ENCODE measurements around the gene PEX5.

PEX5 gene

GRCh38 chr12:7152818-7153217, 36.7 kb upstream of the PEX5 start:
- no peaks in the 10 kb centered on the region for H3K9me3 ChIP-seq (ENCODE audit: low read length)
- no peak overlapping the region for H2AFZ ChIP-seq (ENCODE audit: low read length)
- H3K9ac ChIP-seq (ENCODE audit: low read length) = no peak overlapping the region
- no peak overlapping the region for H3K27ac ChIP-seq (ENCODE audit: low read depth, low read length, poor library complexity, severe bottlenecking)
- H3K4me3 ChIP-seq (ENCODE audit: low read depth, low read length, poor library complexity, severe bottlenecking) = no peak overlapping the region
- H4K20me1 ChIP-seq (ENCODE audit: insufficient read depth, low read length) = no peaks in the 10 kb centered on the region
- no peaks in the 10 kb centered on the region for H3K27me3 ChIP-seq (ENCODE audit: insufficient read depth, low read length)
- H3K4me1 ChIP-seq (ENCODE audit: insufficient read depth, low read length, severe bottlenecking) = no peaks in the 10 kb centered on the region
- no peaks in the 10 kb centered on the region for H3K36me3 ChIP-seq (ENCODE audit: insufficient read depth, low read length)
- H3F3A ChIP-seq (ENCODE audit: insufficient read depth, low read length) = no peaks in the 10 kb centered on the region
- H3K4me2 ChIP-seq (ENCODE audit: low read length) = no peak overlapping the region
- no peaks in the 10 kb centered on the region for H3K9me2 ChIP-seq (ENCODE audit: low read depth, low read length)
- TF ChIP-seq EZH2 (IDR thresholded peaks at IDR 0.05; ENCODE audit: borderline replicate concordance, low read length) = no peak
- H3K79me2 ChIP-seq (ENCODE audit: insufficient read depth, low read length) = no peaks in the 10 kb centered on the region

DNA sequence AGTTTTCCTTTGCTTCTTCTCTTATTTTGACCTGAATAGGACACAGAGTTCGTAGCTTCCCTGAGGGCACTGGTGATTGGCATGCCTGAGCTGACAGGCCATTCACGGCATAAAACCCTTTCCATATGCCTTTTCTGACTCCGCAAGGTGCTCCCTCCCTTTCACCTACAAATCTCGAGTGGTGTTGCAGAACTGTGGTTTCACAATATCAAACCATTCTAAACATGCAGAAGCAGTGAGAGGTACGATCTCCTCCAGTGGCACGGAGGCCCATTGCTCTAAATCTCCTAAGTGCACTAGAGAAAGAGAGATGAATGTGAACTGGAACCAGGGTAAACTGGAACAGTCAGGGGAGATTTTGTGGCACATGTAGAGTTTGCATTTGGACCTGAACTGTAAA, 35.4 kb upstream of the PEX5 start:
- Histone ChIP-seq H3K9ac (ENCODE audit: low read length) (no peak overlapping the region), H3K27me3 (ENCODE audit: insufficient read depth, low read length) (no peaks in the 10 kb centered on the region), H4K20me1 (ENCODE audit: insufficient read depth, low read length) (no peaks in the 10 kb centered on the region), H3K79me2 (ENCODE audit: insufficient read depth, low read length) (no peaks in the 10 kb centered on the region), H3F3A (ENCODE audit: insufficient read depth, low read length) (no peaks in the 10 kb centered on the region), H3K9me2 (ENCODE audit: low read depth, low read length) (no peaks in the 10 kb centered on the region), H3K9me3 (ENCODE audit: low read length) (no peaks in the 10 kb centered on the region), H3K27ac (ENCODE audit: low read depth, low read length, poor library complexity, severe bottlenecking) (no peak overlapping the region), H2AFZ (ENCODE audit: low read length) (no peak overlapping the region), H3K4me3 (ENCODE audit: low read depth, low read length, poor library complexity, severe bottlenecking) (no peak overlapping the region), H3K4me1 (ENCODE audit: insufficient read depth, low read length, severe bottlenecking) (no peaks in the 10 kb centered on the region), H3K4me2 (ENCODE audit: low read length) (no peak overlapping the region), H3K36me3 (ENCODE audit: insufficient read depth, low read length) (no peaks in the 10 kb centered on the region)
- TF ChIP-seq, protein P1, sequence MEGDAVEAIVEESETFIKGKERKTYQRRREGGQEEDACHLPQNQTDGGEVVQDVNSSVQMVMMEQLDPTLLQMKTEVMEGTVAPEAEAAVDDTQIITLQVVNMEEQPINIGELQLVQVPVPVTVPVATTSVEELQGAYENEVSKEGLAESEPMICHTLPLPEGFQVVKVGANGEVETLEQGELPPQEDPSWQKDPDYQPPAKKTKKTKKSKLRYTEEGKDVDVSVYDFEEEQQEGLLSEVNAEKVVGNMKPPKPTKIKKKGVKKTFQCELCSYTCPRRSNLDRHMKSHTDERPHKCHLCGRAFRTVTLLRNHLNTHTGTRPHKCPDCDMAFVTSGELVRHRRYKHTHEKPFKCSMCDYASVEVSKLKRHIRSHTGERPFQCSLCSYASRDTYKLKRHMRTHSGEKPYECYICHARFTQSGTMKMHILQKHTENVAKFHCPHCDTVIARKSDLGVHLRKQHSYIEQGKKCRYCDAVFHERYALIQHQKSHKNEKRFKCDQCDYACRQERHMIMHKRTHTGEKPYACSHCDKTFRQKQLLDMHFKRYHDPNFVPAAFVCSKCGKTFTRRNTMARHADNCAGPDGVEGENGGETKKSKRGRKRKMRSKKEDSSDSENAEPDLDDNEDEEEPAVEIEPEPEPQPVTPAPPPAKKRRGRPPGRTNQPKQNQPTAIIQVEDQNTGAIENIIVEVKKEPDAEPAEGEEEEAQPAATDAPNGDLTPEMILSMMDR (IDR thresholded peaks at IDR 0.05; ENCODE audit: low read length) = no peak
- no peak for TF ChIP-seq EZH2 (IDR thresholded peaks at IDR 0.05; ENCODE audit: borderline replicate concordance, low read length)

DNA sequence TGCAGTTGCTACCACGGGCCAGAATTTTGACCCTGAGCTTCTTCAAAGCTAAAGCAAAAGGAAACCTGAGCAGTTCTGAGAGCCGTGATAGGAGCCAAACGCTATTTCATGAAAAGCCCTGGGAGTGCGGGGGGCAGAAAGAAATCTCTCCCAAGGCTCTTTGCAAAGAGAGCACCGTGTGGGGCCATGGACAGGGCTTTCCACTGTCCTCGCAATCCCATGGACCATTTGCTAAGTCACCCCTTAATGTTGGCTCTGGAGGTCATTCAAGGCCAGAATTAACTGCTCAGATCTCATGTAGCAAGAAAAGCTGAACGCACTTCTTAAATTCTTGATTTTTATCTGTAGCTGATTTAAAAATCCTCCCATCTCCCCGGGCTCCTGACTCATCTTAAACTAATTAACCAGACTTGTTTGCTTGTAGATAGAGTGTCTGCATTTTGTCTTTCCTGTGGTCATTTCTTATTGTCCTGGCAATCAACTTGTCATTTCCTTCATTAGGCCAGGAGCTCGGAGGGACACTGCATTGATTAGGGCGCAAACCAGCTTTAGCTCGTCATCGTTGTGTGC, 34.5 kb upstream of the PEX5 start:
- TF ChIP-seq EZH2 (IDR thresholded peaks at IDR 0.05; ENCODE audit: borderline replicate concordance, low read length) = no peak
- TF ChIP-seq, protein P1 (IDR thresholded peaks at IDR 0.05; ENCODE audit: low read length) = no peak
- Histone ChIP-seq H3K27me3 (ENCODE audit: insufficient read depth, low read length) (no peaks in the 10 kb centered on the region), H3K4me1 (ENCODE audit: insufficient read depth, low read length, severe bottlenecking) (no peaks in the 10 kb centered on the region), H4K20me1 (ENCODE audit: insufficient read depth, low read length) (no peaks in the 10 kb centered on the region), H3K27ac (ENCODE audit: low read depth, low read length, poor library complexity, severe bottlenecking) (no peak overlapping the region), H3K9me3 (ENCODE audit: low read length) (no peaks in the 10 kb centered on the region), H3K4me2 (ENCODE audit: low read length) (no peak overlapping the region), H3F3A (ENCODE audit: insufficient read depth, low read length) (no peaks in the 10 kb centered on the region), H3K36me3 (ENCODE audit: insufficient read depth, low read length) (no peaks in the 10 kb centered on the region), H3K4me3 (ENCODE audit: low read depth, low read length, poor library complexity, severe bottlenecking) (no peak overlapping the region), H3K9me2 (ENCODE audit: low read depth, low read length) (no peaks in the 10 kb centered on the region), H3K79me2 (ENCODE audit: insufficient read depth, low read length) (no peaks in the 10 kb centered on the region), H3K9ac (ENCODE audit: low read length) (no peak overlapping the region), H2AFZ (ENCODE audit: low read length) (no peak overlapping the region)

GRCh38 chr12:7155471-7156034, 33.9 kb upstream of the PEX5 start:
- H3K4me2 ChIP-seq (ENCODE audit: low read length) = no peak overlapping the region
- H3K79me2 ChIP-seq (ENCODE audit: insufficient read depth, low read length) = no peaks in the 10 kb centered on the region
- no peak overlapping the region for H2AFZ ChIP-seq (ENCODE audit: low read length)
- H3K36me3 ChIP-seq (ENCODE audit: insufficient read depth, low read length) = no peaks in the 10 kb centered on the region
- no peaks in the 10 kb centered on the region for H3F3A ChIP-seq (ENCODE audit: insufficient read depth, low read length)
- no peak overlapping the region for H3K27ac ChIP-seq (ENCODE audit: low read depth, low read length, poor library complexity, severe bottlenecking)
- H4K20me1 ChIP-seq (ENCODE audit: insufficient read depth, low read length) = no peaks in the 10 kb centered on the region
- no peak for TF ChIP-seq EZH2 (IDR thresholded peaks at IDR 0.05; ENCODE audit: borderline replicate concordance, low read length)
- TF ChIP-seq, protein P1 (IDR thresholded peaks at IDR 0.05; ENCODE audit: low read length) = no peak
- H3K4me3 ChIP-seq (ENCODE audit: low read depth, low read length, poor library complexity, severe bottlenecking) = no peak overlapping the region
- no peaks in the 10 kb centered on the region for H3K4me1 ChIP-seq (ENCODE audit: insufficient read depth, low read length, severe bottlenecking)
- no peaks in the 10 kb centered on the region for H3K9me2 ChIP-seq (ENCODE audit: low read depth, low read length)
- no peak overlapping the region for H3K9ac ChIP-seq (ENCODE audit: low read length)
- no peaks in the 10 kb centered on the region; the same call in 1 of the 2 replicates for H3K27me3 ChIP-seq (ENCODE audit: insufficient read depth, low read length)
- H3K9me3 ChIP-seq (ENCODE audit: low read length) = no peaks in the 10 kb centered on the region
